ENCODE measurements around the gene UNG. TPM values are rescaled to one million over a fixed set of nuclear protein-coding genes. Genes with fewer than 3 reads are reported as not detected.

UNG gene
- total and polyA plus RNA-seq, 9 of the 15 experiments (the other 6 are each of a cell fraction or from before 2014, with no cell fraction given) = 8.4 to 59.8 (median 41.0) TPM

DNA sequence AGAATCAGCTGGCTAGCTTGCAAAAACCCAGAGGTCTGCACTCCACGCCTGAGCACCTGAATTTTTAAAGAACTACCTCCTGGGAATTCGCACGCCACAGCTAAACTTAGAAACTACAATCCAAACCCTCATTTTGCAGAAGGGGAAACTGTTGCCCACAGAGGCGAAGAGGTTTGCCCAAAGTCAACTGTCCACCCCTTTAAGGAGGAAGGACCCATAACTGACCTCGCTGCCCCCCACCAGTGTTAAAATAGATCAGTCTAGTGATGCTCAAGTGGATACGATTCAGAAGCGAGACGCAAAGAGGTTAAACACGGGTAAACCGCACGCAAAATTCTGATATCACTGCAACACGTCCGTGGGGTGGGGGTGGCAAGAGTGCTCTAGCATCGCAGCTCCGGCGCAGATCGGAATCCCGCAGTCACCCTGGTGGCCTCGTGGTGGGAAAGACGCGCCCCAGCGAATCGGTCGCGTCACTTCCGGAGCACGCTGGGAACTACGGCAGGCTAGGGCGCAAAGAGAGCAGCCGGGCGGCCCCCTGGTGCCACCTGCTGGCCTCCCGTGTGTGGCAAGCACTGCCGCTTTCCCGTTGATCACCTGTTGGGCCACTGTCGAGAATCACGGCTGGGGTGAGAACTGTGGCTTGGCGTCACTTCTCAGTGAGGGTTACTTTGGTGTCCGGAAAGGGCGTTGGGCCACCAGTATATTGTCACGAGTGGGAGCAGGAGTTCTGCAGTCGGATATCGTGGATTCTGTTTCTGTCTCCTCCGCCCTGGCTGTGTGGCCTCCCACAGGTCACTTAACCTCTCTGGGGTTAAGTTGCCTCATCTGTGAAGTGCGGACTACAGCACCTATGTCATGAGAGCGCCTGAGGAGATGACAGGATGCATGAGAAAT lies 4.1 kb upstream of the UNG start, which contains the start of gene ALKBH2 (continued):
- TF ChIP-seq NBN (IDR thresholded peaks at IDR 0.05; ENCODE audit: low read depth) (peak; percentile 63; the same call in 1 of the 2 replicates), MAFK (IDR thresholded peaks at IDR 0.05; ENCODE audit: low read length) (no peak), TSC22D4 (tag; IDR thresholded peaks at IDR 0.05) (no peak), ZBED1 (IDR thresholded peaks at IDR 0.05) (no peak), NR1H2 (CRISPR knock-in tag; IDR thresholded peaks at IDR 0.05) (no peak), U2AF1 (optimal IDR thresholded peaks at IDR 0.05; ENCODE audit: low read depth, low read length) (no peak), LCOR (CRISPR knock-in tag; IDR thresholded peaks at IDR 0.05) (0 out of 2 replicates have a peak, but pooled peaks have one; percentile 57), SMARCA5 (IDR thresholded peaks at IDR 0.05) (peak; percentile 97), HMG20A (CRISPR knock-in tag; conservative IDR thresholded peaks at IDR 0.05) (no peak), CREB1 (IDR thresholded peaks at IDR 0.05) (peak; percentile 92), CREB1 (CRISPR knock-in tag; IDR thresholded peaks at IDR 0.05) (peak; percentile 93), ZNF77 (CRISPR knock-in tag; IDR thresholded peaks at IDR 0.05) (no peak)
- TF ChIP-seq, protein P1, sequence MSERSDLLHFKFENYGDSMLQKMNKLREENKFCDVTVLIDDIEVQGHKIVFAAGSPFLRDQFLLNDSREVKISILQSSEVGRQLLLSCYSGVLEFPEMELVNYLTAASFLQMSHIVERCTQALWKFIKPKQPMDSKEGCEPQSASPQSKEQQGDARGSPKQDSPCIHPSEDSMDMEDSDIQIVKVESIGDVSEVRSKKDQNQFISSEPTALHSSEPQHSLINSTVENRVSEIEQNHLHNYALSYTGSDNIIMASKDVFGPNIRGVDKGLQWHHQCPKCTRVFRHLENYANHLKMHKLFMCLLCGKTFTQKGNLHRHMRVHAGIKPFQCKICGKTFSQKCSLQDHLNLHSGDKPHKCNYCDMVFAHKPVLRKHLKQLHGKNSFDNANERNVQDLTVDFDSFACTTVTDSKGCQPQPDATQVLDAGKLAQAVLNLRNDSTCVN (CRISPR knock-in tag; IDR thresholded peaks at IDR 0.05) = no peak
- TF ChIP-seq, protein P2, sequence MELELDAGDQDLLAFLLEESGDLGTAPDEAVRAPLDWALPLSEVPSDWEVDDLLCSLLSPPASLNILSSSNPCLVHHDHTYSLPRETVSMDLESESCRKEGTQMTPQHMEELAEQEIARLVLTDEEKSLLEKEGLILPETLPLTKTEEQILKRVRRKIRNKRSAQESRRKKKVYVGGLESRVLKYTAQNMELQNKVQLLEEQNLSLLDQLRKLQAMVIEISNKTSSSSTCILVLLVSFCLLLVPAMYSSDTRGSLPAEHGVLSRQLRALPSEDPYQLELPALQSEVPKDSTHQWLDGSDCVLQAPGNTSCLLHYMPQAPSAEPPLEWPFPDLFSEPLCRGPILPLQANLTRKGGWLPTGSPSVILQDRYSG (tag; conservative IDR thresholded peaks at IDR 0.05; ENCODE audit: low read depth) = 0 out of 2 replicates have a peak, but pooled peaks have one; percentile 56
- TF ChIP-seq, protein P3, sequence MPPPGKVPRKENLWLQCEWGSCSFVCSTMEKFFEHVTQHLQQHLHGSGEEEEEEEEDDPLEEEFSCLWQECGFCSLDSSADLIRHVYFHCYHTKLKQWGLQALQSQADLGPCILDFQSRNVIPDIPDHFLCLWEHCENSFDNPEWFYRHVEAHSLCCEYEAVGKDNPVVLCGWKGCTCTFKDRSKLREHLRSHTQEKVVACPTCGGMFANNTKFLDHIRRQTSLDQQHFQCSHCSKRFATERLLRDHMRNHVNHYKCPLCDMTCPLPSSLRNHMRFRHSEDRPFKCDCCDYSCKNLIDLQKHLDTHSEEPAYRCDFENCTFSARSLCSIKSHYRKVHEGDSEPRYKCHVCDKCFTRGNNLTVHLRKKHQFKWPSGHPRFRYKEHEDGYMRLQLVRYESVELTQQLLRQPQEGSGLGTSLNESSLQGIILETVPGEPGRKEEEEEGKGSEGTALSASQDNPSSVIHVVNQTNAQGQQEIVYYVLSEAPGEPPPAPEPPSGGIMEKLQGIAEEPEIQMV (tag; conservative IDR thresholded peaks at IDR 0.05; ENCODE audit: low read depth) = no peak
- TF ChIP-seq, protein P4, sequence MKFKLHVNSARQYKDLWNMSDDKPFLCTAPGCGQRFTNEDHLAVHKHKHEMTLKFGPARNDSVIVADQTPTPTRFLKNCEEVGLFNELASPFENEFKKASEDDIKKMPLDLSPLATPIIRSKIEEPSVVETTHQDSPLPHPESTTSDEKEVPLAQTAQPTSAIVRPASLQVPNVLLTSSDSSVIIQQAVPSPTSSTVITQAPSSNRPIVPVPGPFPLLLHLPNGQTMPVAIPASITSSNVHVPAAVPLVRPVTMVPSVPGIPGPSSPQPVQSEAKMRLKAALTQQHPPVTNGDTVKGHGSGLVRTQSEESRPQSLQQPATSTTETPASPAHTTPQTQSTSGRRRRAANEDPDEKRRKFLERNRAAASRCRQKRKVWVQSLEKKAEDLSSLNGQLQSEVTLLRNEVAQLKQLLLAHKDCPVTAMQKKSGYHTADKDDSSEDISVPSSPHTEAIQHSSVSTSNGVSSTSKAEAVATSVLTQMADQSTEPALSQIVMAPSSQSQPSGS (CRISPR knock-in tag; IDR thresholded peaks at IDR 0.05) = no peak
- TF ChIP-seq, protein P5, sequence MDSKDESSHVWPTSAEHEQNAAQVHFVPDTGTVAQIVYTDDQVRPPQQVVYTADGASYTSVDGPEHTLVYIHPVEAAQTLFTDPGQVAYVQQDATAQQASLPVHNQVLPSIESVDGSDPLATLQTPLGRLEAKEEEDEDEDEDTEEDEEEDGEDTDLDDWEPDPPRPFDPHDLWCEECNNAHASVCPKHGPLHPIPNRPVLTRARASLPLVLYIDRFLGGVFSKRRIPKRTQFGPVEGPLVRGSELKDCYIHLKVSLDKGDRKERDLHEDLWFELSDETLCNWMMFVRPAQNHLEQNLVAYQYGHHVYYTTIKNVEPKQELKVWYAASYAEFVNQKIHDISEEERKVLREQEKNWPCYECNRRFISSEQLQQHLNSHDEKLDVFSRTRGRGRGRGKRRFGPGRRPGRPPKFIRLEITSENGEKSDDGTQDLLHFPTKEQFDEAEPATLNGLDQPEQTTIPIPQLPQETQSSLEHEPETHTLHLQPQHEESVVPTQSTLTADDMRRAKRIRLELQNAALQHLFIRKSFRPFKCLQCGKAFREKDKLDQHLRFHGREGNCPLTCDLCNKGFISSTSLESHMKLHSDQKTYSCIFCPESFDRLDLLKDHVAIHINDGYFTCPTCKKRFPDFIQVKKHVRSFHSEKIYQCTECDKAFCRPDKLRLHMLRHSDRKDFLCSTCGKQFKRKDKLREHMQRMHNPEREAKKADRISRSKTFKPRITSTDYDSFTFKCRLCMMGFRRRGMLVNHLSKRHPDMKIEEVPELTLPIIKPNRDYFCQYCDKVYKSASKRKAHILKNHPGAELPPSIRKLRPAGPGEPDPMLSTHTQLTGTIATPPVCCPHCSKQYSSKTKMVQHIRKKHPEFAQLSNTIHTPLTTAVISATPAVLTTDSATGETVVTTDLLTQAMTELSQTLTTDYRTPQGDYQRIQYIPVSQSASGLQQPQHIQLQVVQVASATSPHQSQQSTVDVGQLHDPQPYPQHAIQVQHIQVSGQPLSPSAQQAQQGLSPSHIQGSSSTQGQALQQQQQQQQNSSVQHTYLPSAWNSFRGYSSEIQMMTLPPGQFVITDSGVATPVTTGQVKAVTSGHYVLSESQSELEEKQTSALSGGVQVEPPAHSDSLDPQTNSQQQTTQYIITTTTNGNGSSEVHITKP (IDR thresholded peaks at IDR 0.05; ENCODE audit: partially characterized antibody) = peak; percentile 79
- TF ChIP-seq, protein P6, sequence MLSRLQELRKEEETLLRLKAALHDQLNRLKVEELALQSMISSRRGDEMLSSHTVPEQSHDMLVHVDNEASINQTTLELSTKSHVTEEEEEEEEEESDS (CRISPR knock-in tag; IDR thresholded peaks at IDR 0.05) = no peak

Measured in K562 (cell line).